Lung (tissue), 12 donors: Measurements from ENCODE around the gene KMT2D. TPM values are rescaled to one million over a fixed set of nuclear protein-coding genes. Genes with fewer than 3 reads are reported as not detected.

Experiments used
- ATAC-seq: fragments of 200-7000 bp; cut with Tn5 transposase; one replicate; pipeline ENCODE4 v1.9.1; 2020; ENCODE audit warnings: moderate number of reproducible peaks; ENCODE audit not compliant: insufficient read depth, low FRiP score
- DNase-seq, 3 donors: peaks; one replicate each; pipeline ENCODE4 v3.0.0-alpha.2; 2013 to 2017
- H3K27ac ChIP-seq, 2 donors: one replicate each; pipeline ENCODE4 v1.5.1; 2013; ENCODE audit warnings: mild to moderate bottlenecking in 2 of 2, moderate library complexity in 2 of 2, control low read depth in 1 of 2, inconsistent platforms in 1 of 2, low read depth in 1 of 2, low read length in 1 of 2
- H3K27me3 ChIP-seq, 3 donors: one replicate each; pipeline ENCODE4 v1.5.1; 2013; ENCODE audit warnings: low read length in 2 of 3; ENCODE audit not compliant: control insufficient read depth in 3 of 3, insufficient read depth in 3 of 3
- H3K36me3 ChIP-seq, 4 donors: one replicate each; pipeline ENCODE4 v1.5.1; 2013; ENCODE audit warnings: low read length in 4 of 4, mild to moderate bottlenecking in 1 of 4, moderate library complexity in 1 of 4; ENCODE audit not compliant: control insufficient read depth in 4 of 4, insufficient read depth in 4 of 4
- H3K4me1 ChIP-seq, 5 donors: one replicate each; pipeline ENCODE4 v1.5.1; 2013; ENCODE audit warnings: low read length in 5 of 5, mild to moderate bottlenecking in 2 of 5, moderate library complexity in 1 of 5; ENCODE audit not compliant: control insufficient read depth in 5 of 5, insufficient read depth in 5 of 5
- H3K4me3 ChIP-seq: one replicate; pipeline ENCODE4 v1.5.1; 2013; ENCODE audit warnings: mild to moderate bottlenecking, control low read depth, moderate library complexity
- H3K9ac ChIP-seq, 2 donors: one replicate each; pipeline ENCODE4 v1.5.1; 2013; ENCODE audit warnings: low read length in 2 of 2, control low read depth in 1 of 2; ENCODE audit not compliant: insufficient read depth in 1 of 2
- H3K9me3 ChIP-seq, 4 donors: one replicate each; pipeline ENCODE4 v1.5.1; 2013; ENCODE audit warnings: low read length in 3 of 4, mild to moderate bottlenecking in 1 of 4, moderate library complexity in 1 of 4; ENCODE audit not compliant: control insufficient read depth in 4 of 4, insufficient read depth in 3 of 4
- WGBS, 2 donors: extraction: QIAGEN DNeasy Blood & Tissue Kit; methylation state at CpG; one replicate each; pipeline ENCODE4 v1.1.7; 2013; 5-methylcytosine and 5-hydroxymethylcytosine counted together
- polyA plus RNA-seq, 2 donors: library from polyadenylated mRNA; stranded (reverse); fragments of 200-250 nt; gene quantifications; one replicate each; pipeline ENCODE4 v1.2.1, GENCODE V29; 2013
- total RNA-seq, 2 donors: library from RNA; depleted of rRNA in 1 of 2; stranded (reverse); fragments of >200 nt in 1 of 2; gene quantifications; one replicate each; pipeline ENCODE4 v1.2.1, GENCODE V29; 2014 to 2021
- TF ChIP-seq, protein P1 (sequence below): IDR thresholded peaks from 2 replicates; pipeline ENCODE4 v1.5.1; 2012; ENCODE audit warnings: mild to moderate bottlenecking; ENCODE audit errors: control extremely low read depth, extremely low read depth
- donor health status: control.
- donor health status: control.
- donor health status: Bipolar disorder and iron deficiency.
- donor health status: healthy.
- donor health status: DM: yes; HTN: yes; CAD: no.

KMT2D gene
- total and polyA plus RNA-seq, 4 donors, result 27.6 to 115 (median 49.2) TPM

DNA sequence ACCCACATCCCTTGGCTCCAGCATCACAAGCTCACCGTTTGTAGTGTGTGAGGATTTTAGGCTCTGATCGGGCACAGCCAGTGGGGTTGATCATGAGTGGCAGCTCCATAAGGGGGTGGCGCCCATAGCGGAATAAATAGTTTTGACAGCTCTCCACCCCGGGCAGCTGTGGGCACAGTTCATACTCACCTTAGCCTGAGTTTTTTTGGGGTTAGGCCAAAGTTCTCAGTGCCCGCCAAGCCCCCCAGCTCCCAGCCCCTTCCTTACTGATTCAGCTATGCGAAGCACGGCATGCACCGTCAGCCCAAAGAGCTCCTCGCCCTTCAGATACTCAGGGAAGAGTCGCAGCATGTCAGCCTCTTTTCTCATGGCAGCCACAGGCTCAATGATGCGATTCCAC, 36.1 kb downstream of the KMT2D start:
- DNase-seq (no peak), ATAC-seq (no peak)
- Histone ChIP-seq H3K27me3 (no peaks in the 10 kb centered on the region), H3K4me1 (peaks cover 0 to 2% (median under 1%) of the 10 kb centered on the region in 5 donors), H3K9me3 (peaks cover 0 to 2% (median 0%) of the 10 kb centered on the region in 4 donors), H3K27ac (no peak overlapping the region), H3K36me3 (peaks cover 38 to 70% (median 53%) of the 10 kb centered on the region in 4 donors), H3K9ac (no peak overlapping the region), H3K4me3 (no peak overlapping the region)
- TF ChIP-seq, protein P1, sequence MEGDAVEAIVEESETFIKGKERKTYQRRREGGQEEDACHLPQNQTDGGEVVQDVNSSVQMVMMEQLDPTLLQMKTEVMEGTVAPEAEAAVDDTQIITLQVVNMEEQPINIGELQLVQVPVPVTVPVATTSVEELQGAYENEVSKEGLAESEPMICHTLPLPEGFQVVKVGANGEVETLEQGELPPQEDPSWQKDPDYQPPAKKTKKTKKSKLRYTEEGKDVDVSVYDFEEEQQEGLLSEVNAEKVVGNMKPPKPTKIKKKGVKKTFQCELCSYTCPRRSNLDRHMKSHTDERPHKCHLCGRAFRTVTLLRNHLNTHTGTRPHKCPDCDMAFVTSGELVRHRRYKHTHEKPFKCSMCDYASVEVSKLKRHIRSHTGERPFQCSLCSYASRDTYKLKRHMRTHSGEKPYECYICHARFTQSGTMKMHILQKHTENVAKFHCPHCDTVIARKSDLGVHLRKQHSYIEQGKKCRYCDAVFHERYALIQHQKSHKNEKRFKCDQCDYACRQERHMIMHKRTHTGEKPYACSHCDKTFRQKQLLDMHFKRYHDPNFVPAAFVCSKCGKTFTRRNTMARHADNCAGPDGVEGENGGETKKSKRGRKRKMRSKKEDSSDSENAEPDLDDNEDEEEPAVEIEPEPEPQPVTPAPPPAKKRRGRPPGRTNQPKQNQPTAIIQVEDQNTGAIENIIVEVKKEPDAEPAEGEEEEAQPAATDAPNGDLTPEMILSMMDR, result no peak
- WGBS, 2 donors, result 93 to 96% methylated on average over 12 of the region's 12 CpGs

DNA sequence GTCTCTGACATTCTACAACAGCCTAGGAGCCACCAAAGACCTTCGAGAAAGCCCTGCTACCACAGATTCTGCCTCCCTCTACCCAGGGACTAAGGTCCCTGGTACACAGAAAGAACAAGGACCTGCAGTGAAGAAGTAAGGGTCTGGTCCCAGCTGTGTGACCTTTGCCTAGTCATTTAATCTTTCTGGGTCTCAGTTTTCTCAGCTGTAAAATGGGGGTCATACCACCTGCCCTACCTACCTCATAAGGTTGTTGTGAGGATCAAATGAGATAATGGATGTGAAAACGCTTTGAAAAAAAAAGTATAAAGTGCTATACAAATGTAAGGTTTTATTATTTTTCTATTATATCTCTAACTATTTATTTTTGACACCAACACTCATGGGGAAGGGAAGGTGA, 36.8 kb downstream of the KMT2D start:
- H3K27me3 ChIP-seq, result no peaks in the 10 kb centered on the region
- peaks cover 38 to 67% (median 50%) of the 10 kb centered on the region in 4 donors for H3K36me3 ChIP-seq
- ATAC-seq, result no peak
- H3K4me3 ChIP-seq, result no peak overlapping the region
- H3K27ac ChIP-seq, result no peak overlapping the region
- 95 to 98% methylated on average over 2 of the region's 2 CpGs for WGBS, 2 donors
- TF ChIP-seq, protein P1, result no peak
- no peak overlapping the region for H3K9ac ChIP-seq
- no peak for DNase-seq
- H3K4me1 ChIP-seq, result peaks cover 0 to 5% (median 2%) of the 10 kb centered on the region in 5 donors
- H3K9me3 ChIP-seq, result peaks cover 0 to 2% (median 0%) of the 10 kb centered on the region in 4 donors

DNA sequence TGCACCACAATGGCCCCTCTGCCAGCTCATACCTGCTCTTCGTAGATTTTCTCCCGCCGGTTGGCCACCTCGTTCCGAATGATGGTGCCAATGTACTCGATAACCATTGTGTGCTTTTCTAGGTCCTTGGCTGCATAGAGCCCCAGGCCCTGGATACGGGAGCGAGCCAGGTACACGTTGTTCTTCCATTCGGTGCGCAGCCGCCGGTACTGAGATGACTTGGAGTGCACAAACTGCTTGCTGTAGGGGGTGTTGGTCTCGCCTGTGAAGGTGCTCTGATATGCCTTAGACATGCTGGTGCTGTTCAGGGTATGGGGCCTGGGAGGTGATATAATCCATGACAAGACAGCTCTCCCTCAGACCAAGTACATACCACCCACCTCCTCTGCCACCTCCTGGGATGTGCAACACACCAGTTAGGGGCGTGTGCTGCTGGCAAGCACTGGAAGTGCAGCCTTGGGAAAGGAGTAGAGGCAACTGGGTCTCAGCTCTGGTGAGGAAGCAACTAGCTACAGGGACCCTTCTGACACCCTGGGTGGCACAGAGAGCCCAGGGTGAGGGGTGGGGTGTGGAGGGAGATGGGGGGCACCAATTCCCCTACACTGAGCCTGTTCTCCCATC, 37.9 kb downstream of the KMT2D start:
- 96 to 98% methylated on average over 15 of the region's 15 CpGs for WGBS, 2 donors
- Histone ChIP-seq H3K9me3 (peaks cover 0 to 2% (median 0%) of the 10 kb centered on the region in 4 donors), H3K4me3 (no peak overlapping the region), H3K9ac (no peak overlapping the region), H3K27ac (no peak overlapping the region), H3K36me3 (peaks cover 34 to 57% (median 41%) of the 10 kb centered on the region in 4 donors), H3K4me1 (peaks cover 0 to 7% (median 2%) of the 10 kb centered on the region in 5 donors), H3K27me3 (no peaks in the 10 kb centered on the region)
- DNase-seq, result no peak
- TF ChIP-seq, protein P1, result no peak
- no peak for ATAC-seq
